CD1c-positive myeloid dendritic cell (primary cell): ENCODE results near the gene CNST.

ENCODE experiments used
- DNase-seq: peaks from one replicate; pipeline ENCODE4 v3.0.0-alpha.2; 2016; ENCODE audit errors: extremely low spot score

The CNST gene, protein sequence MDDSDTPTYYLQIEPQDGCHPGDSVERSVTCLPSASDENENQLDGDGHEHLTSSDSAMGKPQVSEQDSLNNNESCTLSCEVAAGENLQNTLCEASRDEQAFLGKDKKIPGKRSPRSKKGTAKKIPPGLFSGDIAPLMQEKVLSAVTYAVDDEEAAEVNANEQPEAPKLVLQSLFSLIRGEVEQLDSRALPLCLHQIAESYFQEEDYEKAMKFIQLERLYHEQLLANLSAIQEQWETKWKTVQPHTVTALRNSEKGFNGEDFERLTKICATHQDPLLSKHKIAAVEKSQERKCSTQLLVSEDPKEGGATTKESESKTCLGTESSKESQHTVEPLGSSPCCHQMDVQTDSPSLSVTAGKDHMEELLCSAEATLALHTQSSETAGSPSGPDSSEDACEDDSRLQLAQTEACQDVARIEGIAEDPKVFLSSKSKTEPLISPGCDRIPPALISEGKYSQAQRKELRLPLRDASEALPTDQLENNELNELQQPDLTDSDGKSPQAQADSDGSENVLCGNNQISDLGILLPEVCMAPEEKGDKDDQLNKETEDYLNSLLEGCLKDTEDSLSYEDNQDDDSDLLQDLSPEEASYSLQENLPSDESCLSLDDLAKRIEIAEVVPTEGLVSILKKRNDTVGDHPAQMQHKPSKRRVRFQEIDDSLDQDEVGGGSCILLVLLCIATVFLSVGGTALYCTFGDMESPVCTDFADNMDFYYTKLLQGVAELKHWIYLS

DNA sequence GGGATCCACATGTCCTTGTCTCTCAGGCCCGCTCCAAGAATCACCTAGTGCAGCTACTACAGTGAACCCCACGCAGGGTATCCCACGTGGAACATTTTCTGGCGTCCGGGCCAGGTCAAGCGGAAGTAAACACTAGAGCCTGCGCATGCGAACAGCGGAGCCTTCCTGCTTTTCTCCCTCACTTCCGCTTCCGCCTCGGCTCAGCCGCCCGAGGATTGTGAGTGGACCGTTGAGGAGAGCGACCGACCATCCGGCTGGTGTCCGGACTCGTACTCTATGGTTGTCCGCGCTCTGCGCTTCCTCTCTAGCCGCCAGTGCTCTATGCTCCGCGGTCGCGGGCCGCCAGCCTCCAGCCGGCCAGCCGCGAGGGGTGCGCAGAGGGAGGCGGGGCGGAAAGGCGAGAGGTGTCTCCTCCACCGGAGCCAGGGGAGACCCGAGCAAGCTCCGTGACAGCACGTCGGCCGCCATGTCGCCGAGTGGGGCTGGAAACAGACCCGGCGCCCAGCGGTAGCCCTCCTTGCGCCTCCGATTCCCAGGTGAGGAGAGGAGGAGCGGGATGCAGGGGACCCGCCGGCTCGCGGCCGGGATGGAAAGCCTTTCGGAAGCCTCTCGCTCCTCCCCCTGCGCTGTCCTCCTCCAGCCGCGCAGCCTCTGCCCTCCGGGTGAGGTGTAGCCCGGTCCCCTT lies at the start of gene CNST, which contains the start of gene TFB2M:
CNST (plus strand) TSS at position 329 of the 685 bp plus-strand sequence. CDS start 25,107 bp downstream, outside the sequence.
TFB2M (minus strand) TSS at position 134 of the 685 bp plus-strand sequence; CDS start at position 11, 123 bp downstream.
- peak; percentile 98 for DNase-seq

DNA sequence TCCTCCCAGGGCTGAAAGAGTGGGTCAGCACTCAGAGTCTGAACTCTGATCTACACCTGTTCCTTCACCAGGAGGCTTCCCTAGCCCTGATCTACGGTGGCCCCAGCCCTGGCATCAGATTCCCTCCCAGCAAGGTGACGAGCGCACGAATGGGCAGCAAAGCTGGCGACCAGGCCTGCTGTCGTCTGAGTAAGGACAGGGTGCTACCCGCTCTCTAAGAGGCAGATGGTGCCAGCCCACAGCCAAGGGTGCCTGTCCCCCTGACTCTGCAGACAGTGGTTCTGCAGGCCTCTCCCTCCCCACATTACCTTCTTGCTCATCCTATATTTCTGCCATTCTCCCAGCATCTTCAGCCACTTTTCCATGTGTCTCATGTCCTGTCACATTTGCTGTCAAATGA lies 48.9 kb upstream of the CNST start:
- DNase-seq = no peak

DNA sequence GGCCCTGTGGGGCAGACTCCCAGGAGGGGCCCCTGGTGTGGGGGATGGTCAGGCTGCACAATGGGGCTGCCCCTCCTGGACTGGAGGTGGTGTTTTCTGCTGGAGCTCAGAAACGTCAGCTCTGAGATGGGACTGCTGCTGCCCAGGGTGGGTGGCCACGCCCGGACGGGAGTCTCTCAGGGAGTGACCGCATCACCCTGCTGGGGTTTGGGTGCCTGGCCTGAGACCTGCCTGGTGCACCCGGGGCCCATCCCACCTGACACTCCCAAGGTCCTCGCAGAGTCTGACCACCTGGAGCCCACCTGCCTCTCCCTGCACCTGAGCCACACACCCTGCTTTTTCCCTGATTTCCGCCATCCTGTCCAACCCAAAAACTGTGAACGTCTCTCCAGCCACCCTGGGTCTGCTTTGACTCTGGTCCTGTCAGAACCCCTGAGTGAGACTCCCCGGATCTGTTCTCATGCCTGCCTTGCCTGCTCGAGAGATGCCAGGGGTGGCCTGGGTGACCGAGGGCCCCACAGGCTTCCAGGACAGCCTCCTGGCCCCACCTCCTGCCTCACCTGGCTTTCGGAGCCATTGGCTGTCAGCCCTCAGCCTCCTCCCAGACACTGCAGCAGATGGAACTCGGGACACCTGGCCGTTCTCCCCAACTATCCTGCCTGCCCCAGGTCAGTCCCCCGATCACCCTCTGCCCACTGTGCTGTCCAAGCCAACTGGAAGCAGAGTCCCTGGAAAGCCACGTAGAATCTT lies 47.6 kb upstream of the CNST start:
- DNase-seq = no peak

DNA sequence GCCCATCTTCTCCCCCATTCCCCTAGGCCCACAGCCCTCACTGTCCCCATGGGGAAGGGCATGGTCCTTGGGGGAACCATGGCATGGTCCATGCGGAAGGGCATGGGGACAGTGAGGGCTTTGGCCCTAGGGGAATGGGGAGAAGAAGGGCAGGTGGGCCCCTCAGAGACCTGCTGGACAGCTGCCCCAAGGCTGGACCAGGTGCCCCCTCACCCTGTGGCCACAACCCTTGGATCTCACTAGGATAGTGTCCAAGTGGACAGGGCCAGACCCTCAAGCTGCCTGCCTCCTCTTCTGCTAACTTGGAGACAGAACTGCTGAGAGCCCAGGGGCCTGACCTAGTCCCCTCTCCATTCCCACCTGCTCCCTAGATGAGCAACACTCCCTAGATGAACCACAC lies 46.7 kb upstream of the CNST start:
- DNase-seq = no peak

DNA sequence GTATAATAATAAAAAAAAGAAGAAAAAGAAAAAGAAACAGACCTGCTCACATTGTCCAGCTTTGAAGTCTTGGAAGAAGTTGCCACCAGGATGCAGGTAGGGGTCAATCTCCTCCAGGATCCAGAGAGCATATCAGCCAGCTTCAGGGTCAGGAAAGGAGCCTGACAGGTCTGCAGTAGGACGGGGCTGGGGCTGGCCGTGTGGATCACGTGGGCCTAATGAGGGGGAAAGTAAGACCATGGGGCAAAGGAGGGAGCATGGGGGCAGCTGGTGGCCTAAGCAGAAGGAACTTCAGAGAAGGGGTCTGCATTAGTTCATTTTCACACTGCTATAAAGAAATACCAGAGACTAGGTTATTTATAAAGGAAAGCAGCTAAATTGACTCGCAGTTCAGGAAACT lies 39.9 kb upstream of the CNST start:
- no peak for DNase-seq

DNA sequence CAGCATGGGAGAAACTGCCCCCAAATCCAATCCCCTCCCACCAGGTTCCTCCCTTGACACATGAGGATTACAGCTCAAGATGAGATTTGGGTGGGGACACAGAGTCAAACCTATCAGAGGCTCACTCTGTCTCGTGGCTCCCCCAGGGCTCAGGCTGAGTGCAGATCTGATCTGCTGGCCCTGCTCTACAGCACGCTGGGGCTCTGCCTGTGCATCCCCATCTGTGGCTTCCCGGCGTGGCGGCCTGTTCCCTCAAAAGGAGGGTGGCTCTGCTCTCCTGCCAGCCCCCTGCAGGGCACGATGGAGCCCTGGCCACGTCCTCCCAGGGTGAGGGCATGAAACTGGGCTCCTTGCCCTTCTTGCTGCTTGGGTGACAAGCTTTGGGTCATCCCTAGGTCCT lies 39.3 kb upstream of the CNST start:
- no peak for DNase-seq

DNA sequence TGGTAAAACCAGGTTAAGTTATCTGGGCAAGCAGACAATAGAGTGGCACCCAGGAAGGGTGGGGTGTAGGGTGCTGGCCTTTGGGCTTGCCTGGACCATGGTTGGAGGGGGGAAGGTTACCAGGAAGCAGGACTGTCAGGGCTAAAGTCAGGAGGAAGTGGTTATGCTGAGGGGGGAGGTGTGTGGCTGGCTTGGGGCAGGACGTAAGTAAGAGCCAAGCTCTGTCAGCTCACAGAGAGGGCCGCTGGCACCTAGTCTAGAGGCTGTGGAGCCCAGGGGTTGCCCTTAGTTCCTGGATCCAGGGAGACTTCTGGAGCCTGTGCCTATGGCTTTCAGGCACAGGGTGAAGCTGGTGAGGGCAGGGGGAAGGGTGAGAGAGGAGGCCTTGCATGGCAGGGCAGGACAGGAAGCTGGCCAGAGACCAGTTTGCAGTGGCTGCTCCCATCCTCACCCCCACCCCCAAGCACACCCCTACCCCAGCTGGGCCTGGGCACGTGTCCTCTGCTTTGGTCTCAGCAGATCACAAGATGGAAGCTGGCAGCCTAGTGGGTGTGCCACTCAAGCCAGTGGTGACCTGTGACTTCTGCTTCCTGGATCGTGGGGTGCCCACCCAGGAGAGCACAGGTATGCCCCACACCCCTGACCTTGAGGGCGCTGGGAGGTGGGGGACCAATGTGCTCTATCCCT lies 38.7 kb upstream of the CNST start:
- DNase-seq = no peak

DNA sequence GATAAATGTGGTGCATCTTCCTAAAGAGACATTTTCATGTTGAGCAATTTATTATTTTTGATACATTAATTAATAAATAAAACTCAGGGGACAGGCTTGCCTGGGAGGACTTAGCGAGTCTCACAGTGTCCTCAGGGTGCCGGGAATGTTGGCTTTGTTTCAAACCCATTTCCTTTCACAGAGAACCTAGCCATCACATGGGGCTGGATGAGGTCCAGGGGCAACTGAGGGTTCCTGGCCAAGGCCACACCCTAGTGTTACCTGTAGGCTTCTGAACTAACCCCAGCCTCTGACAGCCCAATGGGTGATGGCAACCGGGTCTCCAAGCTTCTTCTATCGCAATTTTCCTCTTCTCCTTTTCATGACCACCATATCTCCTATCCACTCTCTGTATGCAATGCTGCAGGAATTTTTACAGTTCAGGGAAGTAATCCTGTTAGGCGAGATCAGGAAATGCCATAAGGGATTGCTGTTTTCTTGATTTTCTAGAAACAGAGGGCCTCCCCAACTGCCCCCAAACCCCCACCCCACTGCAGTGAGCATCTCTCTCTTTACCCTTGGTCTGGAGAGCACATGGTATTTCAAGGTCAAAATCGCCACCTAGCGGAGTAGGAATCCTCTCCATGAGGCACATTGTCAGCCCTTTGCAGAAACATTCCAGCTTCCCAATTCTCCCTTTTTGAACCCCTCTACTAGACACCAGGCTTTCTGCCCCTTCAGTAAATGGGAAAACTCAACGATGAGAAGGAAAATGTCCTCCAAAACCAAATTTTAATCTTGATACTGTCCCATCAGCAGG lies 37.1 kb upstream of the CNST start:
- no peak for DNase-seq

DNA sequence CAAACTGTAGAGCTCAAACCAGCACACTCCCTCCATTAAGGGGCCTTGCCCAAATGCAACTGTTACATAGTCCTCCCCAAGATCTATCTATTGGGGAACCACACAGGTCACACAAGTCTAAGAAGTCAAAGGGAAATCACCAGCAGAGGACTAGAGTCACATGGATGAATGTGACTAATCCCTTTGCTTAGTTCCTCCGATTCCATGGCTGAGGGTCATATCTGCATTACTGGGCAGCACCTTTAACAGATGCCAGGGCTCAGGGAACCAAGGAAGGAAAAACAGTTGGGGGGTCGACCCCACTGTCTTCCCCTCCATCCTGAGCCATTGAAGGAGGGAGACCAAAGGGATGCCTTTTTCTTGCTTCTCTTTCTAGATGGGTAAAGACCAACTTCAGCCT lies 35.8 kb upstream of the CNST start:
- DNase-seq = no peak

DNA sequence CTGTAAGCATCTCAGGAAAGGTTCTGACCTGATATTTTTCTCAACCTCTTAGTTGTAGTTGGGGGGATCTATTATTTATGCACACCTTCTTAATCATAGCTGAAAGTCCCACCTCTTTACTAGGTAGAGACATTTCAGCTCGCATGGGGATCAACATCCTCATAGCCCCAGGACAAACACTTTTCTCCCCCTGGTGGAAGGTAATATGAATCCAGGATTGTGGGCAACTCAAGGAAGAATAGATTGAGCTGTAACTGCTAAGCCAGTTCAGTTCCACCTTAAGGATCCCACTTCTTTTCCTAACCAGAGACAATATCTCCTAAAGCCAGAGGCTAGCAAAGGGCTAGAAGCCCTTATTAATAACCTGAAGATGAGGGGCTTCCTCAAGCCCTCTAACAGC lies 33.7 kb upstream of the CNST start:
- DNase-seq = no peak

DNA sequence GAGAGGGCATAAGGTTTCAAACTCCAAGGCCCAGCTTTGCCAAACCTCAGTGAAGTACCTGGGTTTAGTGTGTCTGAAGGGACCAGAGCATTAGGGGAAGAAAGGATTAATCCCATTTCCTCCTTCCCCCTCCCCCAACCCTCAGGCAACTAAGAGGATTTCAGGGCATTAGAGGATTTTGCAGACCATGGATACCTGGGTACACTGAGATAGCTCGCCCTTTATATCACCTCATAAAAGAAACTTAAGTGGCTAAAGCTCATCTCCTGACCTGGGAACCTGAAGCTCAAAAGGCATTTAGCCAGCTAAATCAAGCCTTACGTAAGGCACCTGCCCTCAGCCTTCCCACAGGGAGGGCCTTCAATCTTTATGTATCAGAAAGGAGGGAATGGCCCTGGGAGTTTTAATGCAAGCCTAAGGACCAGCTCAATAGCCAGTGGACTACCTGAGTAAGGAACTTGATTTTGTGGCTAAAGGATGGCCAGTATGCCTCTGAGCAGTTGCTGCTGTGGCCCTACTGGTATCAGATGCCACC lies 32.8 kb upstream of the CNST start:
- no peak for DNase-seq

DNA sequence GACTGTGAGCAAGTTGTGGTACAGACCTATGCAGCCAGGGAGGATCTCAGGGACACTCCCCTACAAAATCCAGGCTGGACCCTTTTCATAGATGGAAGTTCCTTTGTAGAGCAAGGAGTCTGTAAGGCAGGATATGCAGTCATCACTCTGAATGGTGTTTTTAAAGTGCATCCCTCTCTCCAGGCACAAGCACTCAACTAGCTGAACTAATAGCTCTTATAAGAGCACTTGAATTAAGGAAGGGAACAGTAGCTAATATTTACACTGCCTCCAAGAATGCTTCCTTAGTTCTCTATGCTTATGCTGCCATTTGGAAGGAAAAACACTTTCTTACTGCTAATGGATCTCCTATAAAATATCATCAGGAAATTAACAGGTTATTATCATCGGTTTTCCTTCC lies 32.1 kb upstream of the CNST start:
- no peak for DNase-seq

DNA sequence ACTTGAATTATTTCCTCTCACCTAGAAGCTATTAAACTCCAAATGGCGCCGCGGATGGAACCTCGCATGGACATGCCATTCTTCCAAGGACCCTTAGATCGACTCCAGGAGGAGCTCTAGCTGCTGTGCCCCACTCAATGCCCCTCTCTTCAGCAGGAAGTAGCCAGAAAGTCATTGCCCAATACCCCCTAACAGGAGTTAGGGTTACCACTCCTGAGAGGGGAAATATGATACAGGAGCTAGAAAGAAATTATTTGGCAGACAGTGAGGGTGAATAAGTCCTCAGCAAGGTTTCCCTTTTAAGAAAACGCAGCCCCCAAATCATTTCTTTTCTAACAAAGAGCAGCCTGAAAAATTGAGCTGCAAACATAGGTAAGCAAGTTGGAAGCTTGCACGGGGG lies 28.8 kb upstream of the CNST start:
- DNase-seq = no peak

DNA sequence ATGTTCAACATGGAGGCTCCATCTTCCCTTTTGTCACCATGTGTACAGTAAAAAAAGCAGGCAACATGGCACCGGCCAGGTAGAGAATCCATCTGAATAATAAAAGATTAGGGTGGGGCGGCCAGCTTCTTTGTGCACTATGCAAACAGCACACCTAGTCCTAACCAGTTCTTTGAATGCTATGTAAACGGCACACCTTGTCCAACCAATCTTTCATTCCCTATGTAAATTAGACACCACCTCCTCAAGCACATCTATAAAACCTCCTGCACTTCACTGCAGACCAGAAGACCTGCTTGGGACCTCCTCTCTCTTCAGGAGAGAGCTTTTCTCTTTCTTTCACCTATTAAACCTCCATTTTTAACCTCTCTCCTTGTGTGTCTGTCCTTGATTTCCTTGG lies 28.4 kb upstream of the CNST start:
- DNase-seq = no peak

DNA sequence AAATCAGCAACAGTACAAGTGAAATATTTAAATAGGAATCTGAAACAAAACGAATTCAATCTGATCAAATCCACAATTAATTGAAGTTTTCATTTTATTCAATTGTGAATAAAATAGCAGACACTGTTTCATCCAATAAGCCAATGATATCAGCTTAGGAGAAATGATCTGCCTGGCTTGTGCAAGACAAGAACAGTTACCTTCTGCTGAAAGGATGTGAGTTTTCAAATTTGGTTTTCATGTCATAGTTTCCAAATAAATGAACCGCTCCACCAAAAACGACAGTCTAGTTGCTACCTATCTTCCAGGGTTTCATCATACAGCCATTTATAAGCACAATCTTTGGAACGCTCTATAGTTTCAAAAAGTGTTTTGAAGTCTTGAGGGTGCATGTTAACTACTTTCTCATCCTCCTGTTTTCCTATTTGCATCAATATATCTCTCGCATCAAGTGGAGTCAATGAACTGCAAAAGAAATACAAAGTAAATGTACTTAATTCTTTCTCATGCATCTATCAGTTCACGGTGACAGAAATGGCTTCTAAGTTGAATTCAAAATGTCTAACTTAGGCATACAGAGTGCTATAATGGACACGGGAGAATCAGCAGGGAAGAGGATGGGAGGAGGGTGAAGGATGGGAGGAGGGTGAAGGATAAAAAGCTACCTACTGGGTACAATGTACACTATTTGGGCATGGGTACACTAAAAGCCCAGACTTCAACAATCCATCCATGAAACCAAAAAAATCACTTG lies 25.3 kb upstream of the CNST start:
- no peak for DNase-seq

DNA sequence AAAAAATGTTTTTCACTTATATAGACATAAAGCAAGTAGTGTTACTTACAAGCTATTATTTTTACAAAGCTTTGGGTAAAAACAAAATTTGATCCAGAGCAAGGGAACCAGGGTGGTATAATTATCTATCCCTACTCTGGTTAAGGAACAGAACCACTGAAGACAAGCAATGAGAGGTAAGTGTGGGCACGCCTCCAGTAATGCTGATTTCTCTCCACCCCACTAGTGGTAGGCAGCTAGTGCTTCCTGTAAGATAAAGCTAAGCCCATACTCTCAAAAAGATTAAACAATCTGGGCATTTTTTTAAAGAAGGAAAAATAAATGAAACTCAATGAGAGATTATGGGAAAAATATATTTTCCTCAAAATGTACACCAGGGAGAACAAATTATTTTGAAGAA lies 22.3 kb upstream of the CNST start:
- no peak for DNase-seq

DNA sequence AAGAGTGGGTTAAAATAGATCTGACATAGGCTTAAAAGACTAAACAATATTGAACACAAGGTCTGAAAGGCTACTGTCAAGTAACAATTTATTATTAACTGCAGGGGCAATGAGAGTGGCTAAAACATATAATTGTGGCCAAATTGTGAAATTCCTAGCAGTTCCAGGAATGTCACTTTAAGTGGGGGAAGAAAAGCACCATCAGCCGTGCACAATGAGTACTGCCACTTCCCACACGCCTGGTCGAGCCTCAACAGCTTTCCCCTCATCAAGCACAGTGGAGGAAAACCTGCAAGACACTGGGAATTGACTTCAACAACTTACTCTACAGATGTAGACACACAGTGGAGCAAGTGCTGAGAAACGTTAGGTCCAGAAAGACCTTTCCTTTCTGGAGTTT lies 16.6 kb upstream of the CNST start:
- no peak for DNase-seq

DNA sequence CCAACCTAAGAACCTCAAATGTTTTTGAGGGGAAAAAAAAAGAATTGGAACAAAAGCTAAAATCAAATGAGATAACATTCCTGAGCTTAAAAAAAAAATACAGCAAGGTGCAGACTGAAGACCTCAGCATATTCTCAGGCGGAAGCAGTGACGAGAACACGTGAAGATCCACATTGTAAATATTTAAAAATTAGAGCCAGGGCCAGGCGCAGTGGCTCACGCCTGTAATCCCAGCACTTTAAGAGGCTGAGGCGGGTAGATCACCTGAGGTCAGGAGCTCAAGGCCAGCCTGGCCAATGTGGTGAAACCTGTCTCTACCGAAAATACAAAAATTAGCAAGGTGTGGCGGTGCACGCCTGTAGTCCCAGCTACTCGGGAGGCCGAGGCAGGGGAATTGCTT lies 15.9 kb upstream of the CNST start:
- no peak for DNase-seq

DNA sequence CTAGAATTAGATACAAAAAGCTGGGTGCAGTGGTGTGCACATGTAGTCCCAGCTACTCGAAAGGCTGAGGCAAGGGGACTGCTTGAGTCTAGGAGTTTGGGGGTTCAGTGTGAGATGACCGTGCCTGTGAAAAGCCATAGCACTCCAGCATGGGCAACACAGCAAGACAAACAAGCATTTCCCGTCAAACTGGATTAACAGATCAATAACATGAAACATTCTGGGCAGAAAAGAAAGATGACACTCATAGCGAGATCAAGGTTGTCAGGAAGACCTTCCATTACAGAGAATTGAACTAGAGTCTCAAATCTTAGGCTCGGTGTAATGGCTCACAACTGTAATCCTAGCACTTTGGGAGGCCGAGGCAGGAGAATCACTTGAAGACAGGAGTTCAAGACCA lies 14.1 kb upstream of the CNST start:
- no peak for DNase-seq

DNA sequence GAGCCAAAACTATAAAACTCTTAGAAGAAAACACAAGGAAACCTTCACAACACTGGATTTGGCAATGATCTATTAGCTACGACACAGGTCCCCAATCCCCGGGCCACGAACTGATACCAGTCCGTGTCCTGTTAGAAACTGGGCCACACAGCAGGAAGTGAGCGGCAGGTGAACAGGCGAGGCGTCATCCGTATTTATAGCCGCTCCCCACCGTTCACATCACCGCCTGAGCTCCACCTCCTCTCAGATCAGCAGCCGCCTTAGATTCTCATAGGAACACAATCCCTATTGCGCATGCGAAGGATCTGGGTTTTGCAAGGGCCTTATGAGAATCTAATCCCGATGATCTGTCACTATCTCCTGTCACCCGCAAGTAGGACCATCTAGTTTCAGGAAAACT lies 12.1 kb upstream of the CNST start:
- DNase-seq = no peak
